ENCODE data around the gene TNNT1. TPM values are rescaled to one million over a fixed set of nuclear protein-coding genes. Genes with fewer than 3 reads are reported as not detected.

The TNNT1 gene
- total RNA-seq, 6 experiments from 2014 or later, result 1.2 to 10.9 (median 1.6) TPM; not detected in 2

DNA sequence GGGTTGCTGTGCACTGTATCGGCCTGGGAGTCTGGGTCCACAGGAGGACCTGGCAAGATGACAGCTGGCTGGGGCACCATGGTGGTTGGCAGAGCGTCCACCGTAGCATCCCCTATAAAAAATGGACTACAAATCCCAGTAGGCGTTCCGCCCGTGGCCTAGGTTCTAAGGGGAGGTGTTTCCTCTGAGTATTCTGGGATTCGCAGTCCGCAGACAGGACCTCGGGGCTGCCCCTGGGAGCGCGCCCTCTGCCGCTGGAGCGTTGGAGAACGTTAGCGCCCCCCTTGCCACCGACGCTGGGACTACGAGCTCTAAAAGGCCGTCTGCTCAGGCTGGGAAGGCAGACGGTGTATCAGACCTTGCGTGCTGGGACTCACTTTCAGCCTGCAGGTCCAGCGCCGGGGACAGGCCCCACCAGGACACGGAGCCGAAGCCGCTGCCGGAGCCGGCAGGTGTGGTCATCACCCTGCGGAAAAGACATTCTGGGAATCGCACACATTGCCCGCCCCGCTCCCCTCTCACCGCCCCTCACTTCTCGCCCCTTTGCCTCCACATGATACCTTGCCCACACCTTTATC is 17.0 kb upstream of the TNNT1 start:
- intact Hi-C loops (cut with DNase I), result no loop called here
- Histone ChIP-seq H3K9me3 (no peaks in the 10 kb centered on the region), H3K4me3 (peak overlapping the region; percentile 36 to 54 (median 47)), H3K36me3 (no peaks in the 10 kb centered on the region), H3K27me3 (peaks cover 0 to 15% of the 10 kb centered on the region in 2 donors), H3K27ac (no peak overlapping the region), H3K4me1 (peaks cover 0 to 5% (median 0%) of the 10 kb centered on the region in 4 donors)
- peak; percentile 47 to 78 (median 64) for ATAC-seq
- 10% methylated on average over 4 of the region's 34 CpGs for WGBS (ENCODE audit: insufficient coverage, low coverage, low lambda C conversion rate, missing lambda C conversion rate)
- TF ChIP-seq, protein P1, sequence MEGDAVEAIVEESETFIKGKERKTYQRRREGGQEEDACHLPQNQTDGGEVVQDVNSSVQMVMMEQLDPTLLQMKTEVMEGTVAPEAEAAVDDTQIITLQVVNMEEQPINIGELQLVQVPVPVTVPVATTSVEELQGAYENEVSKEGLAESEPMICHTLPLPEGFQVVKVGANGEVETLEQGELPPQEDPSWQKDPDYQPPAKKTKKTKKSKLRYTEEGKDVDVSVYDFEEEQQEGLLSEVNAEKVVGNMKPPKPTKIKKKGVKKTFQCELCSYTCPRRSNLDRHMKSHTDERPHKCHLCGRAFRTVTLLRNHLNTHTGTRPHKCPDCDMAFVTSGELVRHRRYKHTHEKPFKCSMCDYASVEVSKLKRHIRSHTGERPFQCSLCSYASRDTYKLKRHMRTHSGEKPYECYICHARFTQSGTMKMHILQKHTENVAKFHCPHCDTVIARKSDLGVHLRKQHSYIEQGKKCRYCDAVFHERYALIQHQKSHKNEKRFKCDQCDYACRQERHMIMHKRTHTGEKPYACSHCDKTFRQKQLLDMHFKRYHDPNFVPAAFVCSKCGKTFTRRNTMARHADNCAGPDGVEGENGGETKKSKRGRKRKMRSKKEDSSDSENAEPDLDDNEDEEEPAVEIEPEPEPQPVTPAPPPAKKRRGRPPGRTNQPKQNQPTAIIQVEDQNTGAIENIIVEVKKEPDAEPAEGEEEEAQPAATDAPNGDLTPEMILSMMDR (IDR thresholded peaks at IDR 0.05), result peak; percentile 24 to 41 (median 32)
- TF ChIP-seq POLR2A (IDR thresholded peaks at IDR 0.05), result no peak
- peak in 2 of 3 donors; percentile 49 to 67 for DNase-seq

DNA sequence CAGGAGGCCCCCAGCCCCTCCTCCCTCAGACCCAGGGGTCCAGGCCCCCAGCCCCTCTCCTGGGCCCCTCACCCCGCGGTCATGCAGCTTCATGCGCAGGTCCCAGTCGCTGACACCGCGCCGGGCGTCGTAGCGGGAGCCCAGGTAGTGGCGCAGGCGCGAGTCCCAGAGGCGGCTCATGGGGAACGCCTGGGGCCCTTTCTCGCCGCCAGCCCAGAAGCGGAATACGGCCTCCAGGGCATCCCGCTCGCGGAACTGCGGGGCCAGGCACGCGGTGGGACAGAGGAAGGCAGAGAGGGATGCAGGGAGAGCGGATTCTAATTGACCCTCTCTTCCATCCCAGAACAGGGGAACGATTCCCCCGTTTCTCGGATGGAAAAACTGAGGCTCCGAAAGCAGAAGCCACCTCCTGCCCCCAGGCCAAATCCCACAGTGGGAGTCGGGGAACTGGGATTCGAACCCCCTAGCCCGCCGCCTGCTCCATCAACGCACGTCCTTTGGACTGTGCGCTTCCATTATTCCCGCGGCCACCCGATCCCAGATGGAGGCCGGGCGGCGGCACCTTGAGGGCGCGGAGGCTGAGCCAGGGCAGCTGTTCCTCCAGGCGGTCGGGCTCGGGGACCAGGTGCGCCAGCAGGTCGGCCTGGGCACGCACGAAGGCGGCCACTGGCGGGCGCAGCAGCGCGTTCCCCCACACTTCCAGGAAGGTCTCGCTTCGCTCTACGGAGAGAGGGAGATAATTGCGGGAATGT is 12.7 kb upstream of the TNNT1 start:
- Histone ChIP-seq H3K36me3 (no peaks in the 10 kb centered on the region), H3K27ac (no peak overlapping the region), H3K9me3 (no peaks in the 10 kb centered on the region), H3K4me1 (peaks cover 0 to under 1% (median 0%) of the 10 kb centered on the region in 4 donors), H3K27me3 (peaks cover 0 to 23% of the 10 kb centered on the region in 2 donors), H3K4me3 (no peak overlapping the region)
- intact Hi-C loops (cut with DNase I), result no loop called here
- no peak for ATAC-seq
- TF ChIP-seq, protein P1 (IDR thresholded peaks at IDR 0.05), result no peak
- TF ChIP-seq POLR2A (IDR thresholded peaks at IDR 0.05), result no peak
- no peak for DNase-seq
- 37% methylated on average over 11 of the region's 61 CpGs for WGBS (ENCODE audit: insufficient coverage, low coverage, low lambda C conversion rate, missing lambda C conversion rate)

DNA sequence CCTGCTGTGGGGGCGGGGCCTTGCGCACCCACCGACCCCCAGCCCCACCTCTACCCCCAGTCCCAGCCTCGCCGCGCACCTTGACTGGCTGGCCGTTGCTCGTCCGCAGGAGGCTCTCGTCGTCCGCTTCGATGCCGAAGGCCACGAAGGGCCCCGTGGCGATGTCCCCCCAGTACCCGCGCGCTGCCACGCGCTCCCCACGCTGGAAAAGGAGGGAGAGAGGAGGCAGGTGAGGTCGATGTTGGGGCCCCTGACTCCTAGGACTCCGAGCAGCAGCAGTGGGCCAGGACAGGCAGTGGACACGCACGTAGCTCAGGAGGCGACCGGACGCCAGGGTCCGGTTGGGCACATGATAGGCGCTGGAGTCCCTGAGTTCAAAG is 12.0 kb upstream of the TNNT1 start:
- Histone ChIP-seq H3K4me1 (no peaks in the 10 kb centered on the region), H3K36me3 (no peaks in the 10 kb centered on the region), H3K4me3 (no peak overlapping the region), H3K9me3 (no peaks in the 10 kb centered on the region), H3K27ac (no peak overlapping the region), H3K27me3 (peaks cover 0 to 26% of the 10 kb centered on the region in 2 donors)
- ATAC-seq (no peak), DNase-seq (no peak)
- WGBS (ENCODE audit: insufficient coverage, low coverage, low lambda C conversion rate, missing lambda C conversion rate), result 22% methylated on average over 7 of the region's 32 CpGs
- TF ChIP-seq POLR2A (IDR thresholded peaks at IDR 0.05), result no peak
- intact Hi-C loops (cut with DNase I), result no loop called here

DNA sequence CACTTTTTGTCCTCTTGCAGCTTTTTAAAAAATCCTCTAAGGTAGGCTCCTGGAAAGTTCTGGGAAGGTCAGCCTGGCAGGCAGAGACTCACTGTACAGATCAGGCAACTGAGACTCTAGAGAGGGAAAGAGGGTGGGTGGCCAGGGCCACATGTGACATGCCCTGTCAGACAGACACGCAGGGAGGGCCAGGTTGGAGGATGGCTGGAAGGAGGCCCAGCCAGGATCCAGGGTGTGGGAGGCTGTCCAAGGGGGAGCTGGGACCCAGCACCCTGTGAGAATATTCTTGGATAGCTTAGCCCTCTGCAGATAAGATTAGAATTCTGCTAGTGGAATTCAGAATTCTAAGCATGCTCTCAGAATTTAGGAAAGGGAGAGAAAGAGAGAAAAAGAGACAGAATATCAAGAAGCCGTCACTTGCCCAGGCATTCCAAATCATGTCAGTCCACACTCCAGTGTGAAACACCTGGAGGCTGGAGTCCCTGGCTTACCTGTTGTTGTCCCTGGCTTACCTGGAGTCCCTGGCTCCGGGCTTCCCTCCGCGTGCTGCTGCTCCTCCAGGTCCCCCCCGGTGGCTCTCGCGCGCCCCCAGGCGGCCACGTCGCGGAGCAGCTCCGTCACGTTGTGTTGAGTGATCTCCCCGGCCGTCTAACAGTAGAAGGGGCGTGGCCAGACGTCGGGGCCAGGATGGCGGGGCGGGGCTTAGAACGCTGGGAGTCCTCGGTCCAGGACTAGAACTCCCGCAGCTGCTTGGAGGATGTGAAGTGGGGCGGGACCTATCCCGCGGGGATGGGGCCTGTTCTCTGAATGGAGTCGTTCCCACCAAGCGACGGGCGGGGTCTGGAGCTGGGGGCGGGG is 11.4 kb upstream of the TNNT1 start:
- ATAC-seq (peak; percentile 87 to 97 (median 95)), DNase-seq (peak; percentile 76 to 84 (median 83))
- Histone ChIP-seq H3K27me3 (peaks cover 0 to 26% of the 10 kb centered on the region in 2 donors), H3K27ac (no peak overlapping the region), H3K4me3 (no peak overlapping the region), H3K4me1 (no peaks in the 10 kb centered on the region), H3K9me3 (no peaks in the 10 kb centered on the region), H3K36me3 (no peaks in the 10 kb centered on the region)
- 6% methylated on average over 4 of the region's 33 CpGs for WGBS (ENCODE audit: insufficient coverage, low coverage, low lambda C conversion rate, missing lambda C conversion rate)
- TF ChIP-seq POLR2A (IDR thresholded peaks at IDR 0.05), result no peak
- TF ChIP-seq, protein P1 (IDR thresholded peaks at IDR 0.05), result peak; percentile 80 to 90 (median 83)
- intact Hi-C loops (cut with DNase I), result no loop called here

Data from right lobe of liver (tissue), 6 donors.